ENCODE measurements around the gene TSNAXIP1.

TSNAXIP1 gene

GRCh38 chr16:67855789-67856188 lies 49.1 kb downstream of the TSNAXIP1 start:
- in situ Hi-C loops (cut with MboI; ENCODE audit: low sequenced_read_pairs, unreplicated experiment): no loop called here
- TF ChIP-seq CTCF (IDR thresholded peaks at IDR 0.05; ENCODE audit: borderline replicate concordance, control extremely low read depth, extremely low read depth, insufficient read depth, missing control alignments): no peak
- no peak for DNase-seq (ENCODE audit: low spot score)

- TF ChIP-seq CTCF (IDR thresholded peaks at IDR 0.05; ENCODE audit: borderline replicate concordance, control extremely low read depth, extremely low read depth, insufficient read depth, missing control alignments): no peak
- DNase-seq (ENCODE audit: low spot score): no peak
- in situ Hi-C loops (cut with MboI; ENCODE audit: low sequenced_read_pairs, unreplicated experiment): no loop called here
These were observed 50.3 kb downstream of the TSNAXIP1 start for GRCh38 chr16:67856927-67857546.

- in situ Hi-C loops (cut with MboI; ENCODE audit: low sequenced_read_pairs, unreplicated experiment): no loop called here
- no peak for TF ChIP-seq CTCF (IDR thresholded peaks at IDR 0.05; ENCODE audit: borderline replicate concordance, control extremely low read depth, extremely low read depth, insufficient read depth, missing control alignments)
- no peak for DNase-seq (ENCODE audit: low spot score)
These were observed 51.0 kb downstream of the TSNAXIP1 start for GRCh38 chr16:67857547-67858233.

- in situ Hi-C loops (cut with MboI; ENCODE audit: low sequenced_read_pairs, unreplicated experiment): no loop called here
- no peak for DNase-seq (ENCODE audit: low spot score)
- TF ChIP-seq CTCF (IDR thresholded peaks at IDR 0.05; ENCODE audit: borderline replicate concordance, control extremely low read depth, extremely low read depth, insufficient read depth, missing control alignments): no peak
These were observed 51.8 kb downstream of the TSNAXIP1 start for GRCh38 chr16:67858500-67858899.

GRCh38 chr16:67860589-67861398 lies 54.1 kb downstream of the TSNAXIP1 start:
- no peak for DNase-seq (ENCODE audit: low spot score)
- in situ Hi-C loops (cut with MboI; ENCODE audit: low sequenced_read_pairs, unreplicated experiment): no loop called here
- TF ChIP-seq CTCF (IDR thresholded peaks at IDR 0.05; ENCODE audit: borderline replicate concordance, control extremely low read depth, extremely low read depth, insufficient read depth, missing control alignments): no peak

GRCh38 chr16:67861877-67862276 lies 55.2 kb downstream of the TSNAXIP1 start:
- no peak for DNase-seq (ENCODE audit: low spot score)
- no peak for TF ChIP-seq CTCF (IDR thresholded peaks at IDR 0.05; ENCODE audit: borderline replicate concordance, control extremely low read depth, extremely low read depth, insufficient read depth, missing control alignments)

More at GRCh38 chr16:67861877-67862276, 55.2 kb downstream of the TSNAXIP1 start:
- in situ Hi-C loops (cut with MboI; ENCODE audit: low sequenced_read_pairs, unreplicated experiment): no loop called here
